Activated CD4-positive, alpha-beta T cell treated with anti-CD3 and anti-CD28 coated beads, Interleukin-2, amount 50 U/mL, for 16 hours (primary cell): ENCODE data around the gene SLC18A2.
"Not testable (repeated sequence)": the region's sequence is repeated elsewhere in the genome, so short reads cannot be mapped to it uniquely, and the experiment has no call there.

Source experiments
- DNase-seq: peaks from one replicate; pipeline ENCODE4 v3.0.0-alpha.2; 2020

Gene SLC18A2

GRCh38 chr10:117266400-117266799 is 25.5 kb downstream of the SLC18A2 start:
- DNase-seq: no peak

- no peak for DNase-seq
Observed at GRCh38 chr10:117266812-117267211, 25.9 kb downstream of the SLC18A2 start.

- no peak for DNase-seq
Observed at GRCh38 chr10:117268258-117268657, 27.3 kb downstream of the SLC18A2 start.

GRCh38 chr10:117268907-117269306 is 28.0 kb downstream of the SLC18A2 start:
- DNase-seq: no peak

- no peak for DNase-seq
Observed at GRCh38 chr10:117271427-117271826, 30.5 kb downstream of the SLC18A2 start.

GRCh38 chr10:117272195-117273076 is 31.5 kb downstream of the SLC18A2 start:
- DNase-seq: no peak

GRCh38 chr10:117273980-117274379 is 33.1 kb downstream of the SLC18A2 start:
- DNase-seq: no peak

- no peak for DNase-seq
Observed at GRCh38 chr10:117274509-117274908, 33.6 kb downstream of the SLC18A2 start.

- DNase-seq: no peak
Observed at GRCh38 chr10:117275121-117275520, 34.2 kb downstream of the SLC18A2 start.

- DNase-seq: no peak
Observed at GRCh38 chr10:117277675-117278074, 36.8 kb downstream of the SLC18A2 start.

GRCh38 chr10:117284716-117285494 is 44.0 kb downstream of the SLC18A2 start:
- no peak for DNase-seq

- not testable (repeated sequence) for DNase-seq
Observed at GRCh38 chr10:117290872-117291271, 50.0 kb downstream of the SLC18A2 start.

GRCh38 chr10:117294039-117294645 is 53.2 kb downstream of the SLC18A2 start:
- DNase-seq: no peak

GRCh38 chr10:117294735-117295134 is 53.8 kb downstream of the SLC18A2 start:
- DNase-seq: no peak

- DNase-seq: no peak
Observed at GRCh38 chr10:117298219-117298618, 57.3 kb downstream of the SLC18A2 start.

GRCh38 chr10:117299435-117299834 is 58.5 kb downstream of the SLC18A2 start:
- DNase-seq: no peak

- DNase-seq: no peak
Observed at GRCh38 chr10:117300671-117301070, 59.8 kb downstream of the SLC18A2 start.

- DNase-seq: not testable (repeated sequence)
Observed at GRCh38 chr10:117303451-117303850, 62.5 kb downstream of the SLC18A2 start.

- no peak for DNase-seq
Observed at GRCh38 chr10:117306674-117307073, 65.8 kb downstream of the SLC18A2 start.

GRCh38 chr10:117311261-117311660 is 70.3 kb downstream of the SLC18A2 start:
- no peak for DNase-seq

- no peak for DNase-seq
Observed at GRCh38 chr10:117312430-117312829, 71.5 kb downstream of the SLC18A2 start.

- no peak for DNase-seq
Observed at GRCh38 chr10:117313641-117314040, 72.7 kb downstream of the SLC18A2 start.

GRCh38 chr10:117316701-117317100 is 75.8 kb downstream of the SLC18A2 start:
- DNase-seq: no peak

- DNase-seq: no peak
Observed at GRCh38 chr10:117318909-117319308, 78.0 kb downstream of the SLC18A2 start.
